ENCODE results near the gene OR4D9. TPM values are rescaled to one million over a fixed set of nuclear protein-coding genes. Genes with fewer than 3 reads are reported as not detected.

Gene OR4D9
- not detected in 2 replicates for total RNA-seq

GRCh38 chr11:59510941-59511589 is at the start of gene OR4D9:
Gene OR4D9 (plus strand): TSS chr11:59511539. CDS start chr11:59514913, 3,374 bp downstream.

GRCh38 chr11:59473015-59473414 is 38.3 kb upstream of the OR4D9 start, which contains the start of gene OR4D10:
Gene OR4D10 (plus strand): TSS chr11:59473315. CDS start chr11:59477430, 4,115 bp downstream.

GRCh38 chr11:59503276-59503675 is 8.1 kb upstream of the OR4D9 start, which contains the start of gene OR4D11:
Gene OR4D11 (plus strand): TSS chr11:59503576. CDS start chr11:59503576, 0 bp downstream.

Other genes with a start within 250 kb of the OR4D9 start
- not detected in 2 replicates for gene OR5AN1, start 152.6 kb upstream of the OR4D9 start, total RNA-seq
- gene OR5A2, start 85.1 kb upstream of the OR4D9 start, total RNA-seq, result not detected in 2 replicates
- not detected in 2 replicates for gene OR5A1, start 75.1 kb upstream of the OR4D9 start, total RNA-seq
- not detected in 2 replicates for gene OR4D6, start 54.6 kb upstream of the OR4D9 start, total RNA-seq
- not detected in 2 replicates for gene OR4D10, start 38.2 kb upstream of the OR4D9 start, total RNA-seq
- not detected in 2 replicates for gene OR4D11, start 8.0 kb upstream of the OR4D9 start, total RNA-seq
- gene OSBP, start 104.2 kb downstream of the OR4D9 start, total RNA-seq, result 38.8 and 41.0 TPM in 2 replicates
- gene PATL1, start 157.5 kb downstream of the OR4D9 start, total RNA-seq, result 12.4 and 19.6 TPM in 2 replicates
- not detected in 2 replicates for gene OR10V1, start 202.3 kb downstream of the OR4D9 start, total RNA-seq
- 16.8 and 19.2 TPM in 2 replicates for gene STX3, start 243.8 kb downstream of the OR4D9 start, total RNA-seq

Data from articular chondrocyte of knee joint (primary cell).